GM12892 (cell line): ENCODE data around the gene DCHS2.

ENCODE experiments used
- POLR2A ChIP-seq: IDR thresholded peaks from 2 replicates; pipeline ENCODE4 v1.6.1; 2011; ENCODE audit warnings: low read depth, low read length, control low read depth
- POLR2AphosphoS5 ChIP-seq: IDR thresholded peaks from 2 replicates; pipeline ENCODE4 v1.6.1; 2011; ENCODE audit warnings: low read depth, low read length, control low read depth

- TF ChIP-seq POLR2A (no peak), POLR2AphosphoS5 (no peak)
These were observed 30.0 kb upstream of the DCHS2 start for GRCh38 chr4:154521607-154522006.
